Suppressor macrophage treated with lipopolysaccharide for 4 hours (primary cell): ENCODE measurements around the gene MTF1.

ENCODE experiments used
- DNase-seq: peaks from one replicate; pipeline ENCODE4 v3.0.0-alpha.2; 2020

Gene MTF1

DNA sequence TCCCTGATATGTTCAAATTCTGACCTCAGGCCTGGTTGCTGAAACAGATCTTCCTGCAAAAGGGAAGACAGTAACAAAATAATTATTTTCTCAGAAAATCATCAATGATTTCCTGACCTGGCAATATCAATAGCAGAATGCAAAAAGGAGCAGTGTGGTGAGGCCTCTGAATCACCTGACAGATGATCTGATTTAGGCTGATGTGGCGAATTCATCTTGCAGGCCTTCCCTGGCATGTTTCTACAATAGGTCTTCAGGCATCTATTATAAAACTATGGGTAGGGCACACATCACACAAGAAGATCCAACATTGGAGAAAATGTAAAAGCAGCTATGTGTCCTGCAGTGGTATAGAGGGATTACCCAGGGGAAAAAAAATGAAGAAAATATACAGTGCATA is 7.1 kb upstream of the MTF1 start:
- DNase-seq: no peak

DNA sequence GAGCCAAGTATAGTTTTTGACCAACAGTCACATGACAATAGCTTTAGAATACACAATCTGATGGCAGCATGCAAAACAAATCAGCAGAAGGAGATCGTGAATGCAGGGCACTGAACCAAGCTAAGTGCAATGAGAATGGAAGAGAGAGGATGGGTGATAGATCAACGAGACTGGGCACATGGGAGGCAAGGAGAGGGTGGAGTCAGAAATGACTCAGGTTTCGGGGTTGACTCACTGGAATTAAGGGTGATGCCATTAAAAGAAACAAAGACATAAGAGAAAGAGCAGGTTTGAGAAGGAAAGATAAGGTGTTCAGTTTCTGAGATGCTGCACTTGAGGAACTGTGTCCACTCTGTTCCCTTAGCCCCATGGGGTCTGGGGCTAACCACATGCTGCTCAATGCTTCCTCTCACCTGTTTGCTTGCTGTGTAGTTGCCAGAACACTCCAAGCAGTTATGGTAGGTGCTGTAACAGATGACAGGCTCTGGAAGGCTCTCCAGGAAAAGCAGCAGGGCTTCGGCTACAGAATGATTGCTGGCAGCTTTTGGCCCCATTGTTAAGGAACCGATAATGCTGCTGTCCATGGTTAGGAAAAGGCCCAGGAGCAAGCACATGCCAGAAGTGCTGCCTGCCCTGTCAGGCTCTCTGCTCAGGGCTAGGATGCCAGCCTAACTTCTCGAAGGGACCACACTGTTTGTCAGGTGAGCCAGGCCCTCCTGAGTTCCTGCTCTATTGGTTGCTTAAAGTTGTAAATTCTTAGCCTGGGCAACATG is 6.1 kb upstream of the MTF1 start:
- DNase-seq: no peak

DNA sequence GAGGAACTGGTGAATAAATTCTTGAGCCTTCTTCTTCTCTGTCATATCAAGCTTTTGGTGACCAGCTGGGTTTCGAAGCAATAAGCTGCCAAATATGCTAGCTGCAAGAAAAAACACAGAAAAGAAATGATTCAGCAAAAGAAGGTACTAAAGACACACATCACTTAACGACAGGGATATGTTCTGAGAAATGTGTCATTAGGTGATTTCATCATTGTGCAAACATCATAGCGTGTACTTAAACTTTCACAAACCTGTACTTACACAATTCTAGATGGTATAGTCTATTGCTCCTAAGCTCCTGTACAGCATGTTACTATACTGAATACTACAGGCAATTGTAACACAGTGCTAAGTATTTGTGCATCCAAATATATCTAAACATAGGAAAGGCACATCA is 2.9 kb upstream of the MTF1 start:
- DNase-seq: no peak

DNA sequence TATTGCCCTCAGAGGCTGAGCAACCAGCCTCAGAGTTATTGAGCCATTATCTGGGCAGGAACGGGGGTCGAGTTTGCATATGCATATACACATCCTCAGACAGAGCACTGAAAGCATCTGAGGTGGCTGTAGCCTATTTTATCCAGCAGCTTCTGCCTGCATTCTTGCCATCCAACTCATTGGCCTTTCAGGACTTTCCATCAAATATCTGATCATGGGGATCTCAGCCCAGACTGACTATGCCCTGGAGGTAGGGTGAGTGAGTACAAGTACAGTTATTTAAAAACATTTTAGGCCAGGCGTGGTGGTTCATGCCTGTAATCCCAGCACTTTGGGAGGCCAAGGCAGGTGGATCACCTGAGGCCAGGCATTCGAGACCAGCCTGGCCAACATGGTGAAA is 1.8 kb upstream of the MTF1 start:
- no peak for DNase-seq

DNA sequence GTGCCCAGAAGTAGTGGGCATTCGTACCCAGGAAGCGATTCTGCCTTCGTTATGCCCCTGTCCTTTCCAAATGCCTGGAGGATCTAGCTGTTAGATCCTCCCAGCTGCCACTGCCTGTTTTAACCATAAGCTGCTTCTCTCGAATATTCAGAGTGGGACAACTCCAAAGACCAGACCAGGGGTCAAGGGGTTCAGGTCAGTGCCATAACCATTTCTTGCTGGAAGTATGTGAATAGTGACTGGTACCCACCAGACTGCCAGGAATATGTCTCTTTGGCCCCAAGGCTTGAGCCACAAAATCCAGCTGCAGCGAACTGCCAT is 914 bp upstream of the MTF1 start:
- DNase-seq: no peak

DNA sequence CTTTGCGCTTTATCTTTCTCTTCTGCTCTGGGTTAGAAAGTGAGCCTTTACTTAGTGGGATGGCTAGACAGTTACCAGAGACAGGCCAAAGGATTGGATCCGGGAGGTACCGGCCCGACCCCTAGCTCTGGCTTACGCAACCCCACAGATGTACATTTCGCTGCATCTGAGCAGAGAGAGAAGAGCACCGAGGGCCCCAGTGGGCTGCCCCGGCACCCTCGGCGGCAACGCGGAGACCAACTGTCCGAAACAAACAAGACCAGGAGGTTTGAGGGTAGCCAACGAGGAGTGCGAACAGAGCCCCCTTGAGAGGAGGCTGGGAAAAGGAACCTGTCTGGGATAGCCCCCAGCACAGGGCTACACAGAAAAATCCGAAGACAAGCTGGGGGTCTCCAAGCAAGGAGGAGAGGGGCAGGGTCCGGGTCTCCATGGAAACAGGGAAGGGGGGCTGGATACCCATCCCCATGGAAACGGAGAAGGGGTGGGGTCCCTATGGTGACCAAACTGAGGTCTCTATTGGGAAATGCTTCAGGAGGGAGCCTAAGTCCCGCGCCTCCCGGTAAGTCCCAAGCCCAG is 373 bp downstream of the MTF1 start:
- DNase-seq: peak; percentile 50

DNA sequence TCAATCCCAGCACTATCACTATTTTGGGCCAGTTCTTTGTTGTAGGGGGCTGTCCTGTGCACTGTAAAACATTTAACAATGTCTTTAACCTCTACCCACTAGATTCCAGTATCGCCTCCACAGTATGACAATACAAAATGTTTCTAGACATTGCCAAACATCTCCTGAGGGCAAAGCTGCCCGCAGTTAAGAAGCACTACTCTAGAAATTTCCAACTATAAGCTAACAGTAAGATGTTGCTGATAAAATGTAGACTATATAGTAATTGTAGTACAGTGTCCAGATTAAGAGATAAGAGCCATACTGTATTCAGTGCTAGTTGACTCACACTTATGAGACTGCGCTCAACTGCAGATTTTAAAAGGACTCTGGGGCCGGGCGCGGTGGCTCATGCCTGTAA is 5.0 kb downstream of the MTF1 start:
- DNase-seq: no peak

DNA sequence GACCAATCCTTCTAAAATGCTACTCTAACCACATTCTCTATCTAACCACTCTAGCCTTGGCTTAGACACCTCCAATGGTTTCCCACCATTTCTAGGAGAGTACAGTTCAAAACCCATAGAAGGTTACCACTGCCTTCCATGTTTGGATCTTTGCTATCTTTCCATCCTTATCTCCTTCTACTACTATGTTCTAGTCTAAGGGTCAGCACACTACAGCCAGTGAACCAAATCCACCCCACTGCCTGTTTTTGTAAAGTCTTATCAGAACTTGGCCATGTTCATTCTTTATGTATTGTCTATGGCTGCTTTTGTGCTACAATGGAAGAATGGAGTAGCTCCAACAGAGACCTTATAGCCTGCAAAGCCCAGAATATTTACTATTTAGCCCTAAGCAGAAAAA is 6.2 kb downstream of the MTF1 start:
- DNase-seq: no peak

DNA sequence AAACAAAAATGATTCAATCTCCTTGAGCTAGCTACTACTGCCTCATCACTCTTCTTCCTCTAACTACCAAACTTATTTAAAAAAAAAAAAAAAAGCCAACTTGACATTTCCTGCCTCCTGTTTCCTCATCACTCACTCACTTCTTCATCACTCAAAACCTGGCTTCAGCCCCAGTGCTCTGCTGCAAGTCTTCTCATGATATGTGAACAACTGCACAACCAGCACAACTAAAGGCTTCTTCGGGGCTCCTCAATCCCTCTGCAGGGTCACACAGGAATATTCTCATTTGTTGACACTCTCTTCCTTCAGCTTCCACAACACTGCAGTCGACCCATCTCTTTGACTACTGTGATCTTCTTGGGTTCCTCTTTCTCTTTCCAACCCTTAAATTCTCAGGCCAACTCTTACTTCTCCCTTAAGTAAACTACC is 7.6 kb downstream of the MTF1 start:
- peak; percentile 71 for DNase-seq

DNA sequence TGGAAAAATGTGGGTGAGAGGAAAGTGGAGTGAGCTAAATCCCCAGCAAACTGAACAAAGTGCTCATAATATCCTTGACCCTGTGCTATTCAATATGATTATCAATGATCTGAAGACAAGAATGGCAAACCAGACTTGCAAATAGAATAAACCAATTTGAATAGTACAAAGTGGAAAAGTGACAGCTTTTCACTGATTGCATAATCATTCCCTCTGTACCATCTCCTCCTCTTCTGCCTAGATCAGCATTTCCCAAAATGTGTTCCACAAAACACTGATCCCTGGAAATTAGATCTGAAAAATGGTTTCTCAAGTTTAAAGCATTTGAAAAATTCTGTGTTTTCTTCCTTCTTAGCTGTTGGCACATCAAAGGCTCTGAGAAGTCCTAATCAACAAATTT is 8.1 kb downstream of the MTF1 start:
- DNase-seq: no peak

DNA sequence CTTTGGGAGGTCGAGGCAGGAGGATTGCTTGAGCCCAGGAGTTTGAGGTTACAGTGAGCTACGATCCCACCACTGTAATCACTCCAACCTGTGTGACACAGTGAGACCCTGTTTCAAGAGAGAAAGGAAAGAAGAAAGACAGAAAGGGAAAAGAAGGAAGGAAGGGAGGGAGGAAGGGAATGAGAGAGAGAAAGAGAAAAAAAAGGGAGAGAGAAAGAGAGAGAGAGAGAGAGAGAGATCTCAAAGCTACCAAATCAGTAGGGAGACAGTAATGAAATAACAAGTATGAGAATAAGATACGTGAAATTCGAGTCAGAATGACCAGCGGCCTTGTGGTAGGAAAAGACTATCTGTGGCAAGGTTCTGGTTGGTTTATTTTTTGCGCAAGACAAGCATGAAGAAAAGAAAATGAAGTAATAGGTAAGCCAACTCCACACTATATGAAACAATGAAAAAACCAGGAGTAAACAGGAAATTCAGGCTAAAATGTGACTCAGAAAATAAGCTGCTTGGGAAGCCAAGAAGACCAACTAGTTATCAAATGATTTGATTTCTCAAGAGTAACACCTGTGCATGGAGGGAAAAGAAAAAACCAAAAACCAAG is 8.9 kb downstream of the MTF1 start:
- DNase-seq: peak; percentile 71

DNA sequence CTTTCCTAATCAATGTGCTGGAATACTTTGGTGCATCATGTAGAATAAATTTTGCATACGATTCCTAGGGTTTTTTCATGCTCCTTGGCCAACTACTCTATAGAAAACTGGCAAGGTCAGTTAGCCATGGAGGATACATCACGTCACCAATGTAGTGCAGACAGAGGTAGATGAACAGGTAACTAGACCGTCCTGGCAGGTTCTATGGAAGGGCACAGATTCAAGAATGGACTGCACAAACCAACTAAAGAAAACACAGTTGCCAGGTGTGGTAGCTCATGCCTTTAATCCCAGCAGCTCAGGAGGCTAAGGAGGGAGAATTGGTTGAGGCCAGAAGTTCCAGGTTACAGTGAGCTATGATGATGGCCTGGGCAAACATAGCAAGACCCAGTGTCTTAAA is 9.9 kb downstream of the MTF1 start:
- DNase-seq: no peak

DNA sequence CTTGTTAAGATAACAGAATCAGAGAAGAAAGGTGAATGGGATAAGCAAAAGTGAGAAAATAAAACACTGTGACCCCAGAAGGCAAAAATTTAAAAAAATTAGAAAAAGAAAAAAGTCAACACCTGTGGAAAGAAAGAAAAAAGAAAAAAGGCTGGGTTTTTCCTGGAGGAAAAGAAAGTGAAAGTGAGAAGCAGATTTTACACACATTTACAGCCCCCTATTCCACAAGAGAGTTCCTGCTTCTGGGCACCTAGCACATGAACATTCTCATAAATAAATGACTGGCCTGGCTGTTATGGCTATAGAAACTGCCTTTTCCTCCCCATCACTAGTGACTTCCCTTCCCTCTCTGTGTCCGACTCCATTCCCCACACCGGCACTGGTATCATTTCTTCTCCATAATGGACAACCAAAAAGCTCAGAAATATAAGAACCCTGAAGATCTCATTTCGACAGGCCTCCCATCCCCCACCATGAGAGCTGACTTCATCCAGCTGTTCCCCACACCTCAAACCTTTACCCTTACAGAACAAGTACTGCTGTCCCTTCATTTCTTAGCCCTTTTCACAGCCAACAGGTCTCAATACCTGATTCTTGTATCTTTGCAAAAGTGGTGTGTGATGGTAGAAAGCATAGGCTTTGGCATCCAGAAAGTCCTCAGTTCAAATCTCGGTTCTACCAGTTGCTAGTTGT is 12.6 kb downstream of the MTF1 start:
- peak; percentile 62 for DNase-seq

DNA sequence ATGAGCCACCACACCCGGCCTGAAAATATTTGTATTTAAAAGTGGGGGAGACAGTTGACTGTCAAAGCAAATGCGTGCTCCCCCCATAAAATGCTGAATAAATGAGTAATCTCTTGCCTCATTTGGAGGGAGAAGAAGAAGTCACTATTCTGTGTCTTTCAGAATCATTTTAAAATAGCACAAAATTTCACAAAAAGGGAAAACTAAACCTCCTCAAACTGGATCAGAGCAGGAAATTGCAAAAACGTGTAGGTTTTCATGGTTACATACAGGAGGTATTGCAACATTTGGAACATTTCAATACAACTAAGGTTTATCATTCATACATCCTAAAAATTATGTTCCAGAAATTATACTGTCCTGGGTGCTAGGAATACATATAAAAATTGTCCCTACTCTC is 13.6 kb downstream of the MTF1 start:
- peak; percentile 91 for DNase-seq

DNA sequence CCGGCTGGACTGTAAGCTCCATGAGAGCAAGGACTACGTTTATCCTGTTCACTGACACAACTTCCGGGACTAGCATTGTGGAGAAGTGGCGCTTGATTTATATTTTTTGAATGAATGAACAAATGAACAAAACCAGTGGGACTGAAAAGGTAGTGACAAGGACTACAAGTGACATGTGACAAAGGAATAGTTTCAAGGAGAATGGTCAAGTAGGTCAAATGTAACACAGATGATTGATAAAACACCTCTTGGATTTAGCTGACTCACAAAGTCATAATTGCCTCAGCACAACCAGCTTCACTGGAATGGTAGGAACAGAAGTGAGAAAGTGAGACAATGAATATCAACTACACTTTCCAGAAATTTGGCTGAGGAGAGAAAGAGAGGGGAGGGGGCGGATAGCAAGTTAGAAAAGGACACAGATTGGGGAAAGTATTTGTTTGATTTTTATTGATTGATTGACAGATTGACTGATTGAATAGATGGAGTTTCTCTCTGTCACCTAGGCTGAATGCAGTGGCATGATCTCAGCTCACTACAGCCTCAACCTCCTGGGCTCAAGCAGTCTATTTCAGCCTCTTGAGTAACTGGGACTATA is 14.2 kb downstream of the MTF1 start:
- peak; percentile 31 for DNase-seq

DNA sequence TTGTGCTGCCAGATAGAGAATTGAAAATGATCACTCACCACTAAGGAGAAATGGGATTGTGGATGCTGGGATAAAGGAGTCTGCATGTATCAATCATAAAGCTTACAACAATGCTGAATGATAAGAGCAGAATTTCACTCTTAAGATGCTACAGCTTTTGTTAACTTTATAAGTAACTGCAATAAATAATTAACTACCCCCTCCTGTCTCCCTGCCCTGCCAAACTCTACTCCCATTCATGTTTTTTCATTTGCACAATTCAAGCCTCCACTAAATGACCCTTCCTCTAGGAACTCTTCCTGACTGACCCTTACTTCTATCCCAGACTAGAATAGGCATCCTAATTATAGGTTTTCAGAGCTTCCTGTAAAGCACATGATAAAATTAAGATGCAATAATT is 14.9 kb downstream of the MTF1 start:
- DNase-seq: no peak

DNA sequence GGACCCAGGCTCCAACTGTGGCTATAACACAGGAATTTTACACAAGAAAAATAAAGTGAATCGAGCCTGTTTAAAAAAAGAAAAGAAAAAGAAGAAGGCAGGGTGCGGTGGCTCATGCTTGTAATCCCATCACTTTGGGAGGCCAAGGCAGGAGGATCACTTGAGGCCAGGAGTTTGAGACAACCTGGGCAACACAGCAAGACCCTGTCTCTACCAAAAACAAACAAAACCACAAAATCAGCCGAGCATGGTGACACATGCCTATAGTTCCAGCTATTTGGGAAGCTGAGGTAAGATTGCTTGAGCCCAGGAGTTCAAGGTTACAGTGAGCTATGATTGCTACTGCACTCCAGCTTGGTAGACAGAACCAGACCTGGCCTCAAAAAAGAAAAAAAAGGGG is 17.7 kb downstream of the MTF1 start:
- no peak for DNase-seq

DNA sequence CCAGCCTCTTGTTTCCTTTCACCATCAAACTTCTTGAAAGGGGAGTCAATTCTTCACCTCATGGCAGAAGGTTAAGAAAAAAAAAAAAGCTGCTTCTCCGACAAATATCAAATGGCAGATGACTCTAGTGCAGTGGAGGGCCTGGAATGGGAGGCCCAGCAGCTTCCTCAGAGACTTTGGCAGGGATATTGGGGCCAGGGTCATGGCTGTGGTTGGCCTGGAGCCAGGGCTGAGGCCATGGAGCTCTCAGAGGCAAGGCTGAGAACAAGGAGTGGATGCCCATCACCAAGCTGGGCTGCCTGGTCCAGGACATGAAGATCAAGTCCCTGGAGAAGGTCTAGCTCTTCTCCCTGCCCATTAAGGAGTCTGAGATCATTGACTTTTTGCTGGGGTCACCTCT is 18.7 kb downstream of the MTF1 start:
- DNase-seq: no peak

DNA sequence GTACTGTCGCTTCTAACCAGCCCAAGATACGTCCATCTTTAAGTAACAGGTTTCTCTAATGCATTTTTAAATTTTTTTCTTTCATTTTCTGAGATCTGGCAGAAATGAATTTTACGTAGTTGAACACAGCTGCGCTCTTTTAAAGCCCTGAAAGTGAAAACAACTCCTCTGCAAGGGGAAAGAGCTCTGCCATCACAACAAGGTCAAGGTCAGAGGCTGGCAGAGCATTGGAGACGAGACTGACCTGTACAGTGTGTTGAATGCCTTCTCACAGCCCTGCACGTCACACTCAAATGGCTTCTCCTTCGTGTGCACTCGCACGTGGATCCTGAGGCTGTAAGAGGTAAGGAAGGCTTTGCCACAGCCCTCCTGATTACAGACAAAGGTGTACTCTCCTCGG is 19.7 kb downstream of the MTF1 start:
- DNase-seq: no peak

DNA sequence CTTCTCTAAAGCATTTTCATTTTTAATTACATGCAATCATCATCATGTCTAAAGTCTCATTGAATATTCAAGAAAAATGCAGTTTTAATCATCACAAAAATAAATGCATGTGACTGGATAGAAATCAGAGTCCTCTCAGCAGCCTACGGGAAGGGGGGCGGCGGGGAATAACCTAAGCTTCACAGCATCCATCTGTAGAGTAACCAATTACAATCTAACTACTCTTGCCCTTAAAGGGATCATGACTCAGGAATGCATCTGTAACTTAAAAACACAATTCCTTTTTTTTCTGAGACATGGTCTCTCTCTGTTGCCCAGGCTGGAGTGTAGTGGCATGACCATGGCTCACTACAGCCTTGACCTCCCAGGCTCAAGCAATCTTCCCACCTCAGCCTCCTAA is 22.6 kb downstream of the MTF1 start:
- no peak for DNase-seq

DNA sequence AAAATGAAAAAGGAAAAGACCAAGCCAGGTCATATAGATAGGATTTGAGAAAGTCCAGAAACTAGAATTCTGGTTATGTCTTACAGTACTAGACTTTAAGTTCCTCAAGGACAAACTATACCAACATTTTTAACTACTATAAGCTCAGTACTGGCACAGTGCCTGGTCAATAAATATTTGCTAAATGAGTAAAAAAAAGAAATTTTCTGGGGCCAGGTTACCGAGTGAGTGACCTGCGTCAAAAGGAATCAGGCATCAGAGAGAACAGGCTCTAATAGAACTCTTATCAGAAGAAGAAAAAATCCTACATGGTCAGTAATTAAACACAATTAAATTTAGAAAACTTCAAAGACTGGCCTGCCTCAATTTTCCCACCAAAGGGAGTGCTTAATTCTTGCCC is 27.6 kb downstream of the MTF1 start:
- no peak for DNase-seq

DNA sequence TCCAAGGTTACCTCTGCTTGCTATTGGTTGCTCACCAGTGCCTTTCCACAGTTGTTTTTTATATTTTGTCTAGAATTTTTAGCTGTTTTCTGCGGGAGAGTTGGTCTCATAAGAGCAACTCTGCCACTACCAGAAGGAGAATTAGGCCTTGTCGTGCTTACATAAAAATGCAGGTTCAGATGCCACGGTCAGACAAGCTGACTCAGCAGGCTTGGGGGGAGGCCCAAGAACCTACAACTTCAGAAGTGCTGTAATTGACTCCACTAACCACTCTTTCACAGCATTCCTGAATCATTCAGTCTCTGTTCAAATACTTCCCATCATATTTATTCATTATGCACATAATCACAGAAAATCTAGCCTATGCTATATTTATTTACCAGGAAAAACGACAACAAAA is 28.3 kb downstream of the MTF1 start:
- no peak for DNase-seq

DNA sequence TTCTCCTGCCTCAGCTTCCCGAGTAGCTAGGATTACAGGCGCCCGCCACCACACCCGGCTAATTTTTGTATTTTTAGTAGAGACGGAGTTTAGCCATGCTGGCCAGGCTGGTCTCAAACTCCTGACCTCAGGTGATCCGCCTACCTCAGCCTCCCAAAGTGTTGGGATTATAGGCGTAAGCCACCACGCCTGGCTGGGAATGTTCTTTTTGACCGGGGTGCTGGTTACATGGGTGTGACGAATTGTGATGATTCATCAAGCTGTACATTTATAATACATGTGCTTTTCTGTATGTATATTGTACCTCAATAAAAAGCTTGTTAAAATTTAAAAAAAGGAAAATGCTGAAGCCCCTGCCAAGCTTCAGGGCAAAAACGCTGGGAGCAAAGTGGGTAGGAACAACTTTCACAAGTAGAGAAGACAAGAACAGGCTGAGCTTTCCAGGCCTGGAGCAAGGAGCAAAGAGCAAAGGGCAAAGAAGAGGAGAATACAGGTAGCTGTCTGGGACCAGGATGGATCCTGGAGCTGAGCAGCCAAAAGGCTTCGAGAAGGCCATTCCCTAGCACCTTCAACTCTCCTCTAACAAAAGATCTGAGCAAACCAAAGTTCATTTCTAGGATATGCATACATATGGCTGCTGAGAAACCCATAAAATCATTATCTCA is 30.9 kb downstream of the MTF1 start:
- DNase-seq: no peak
